Measurements from ENCODE around the gene CTBP2.

Gene CTBP2

DNA sequence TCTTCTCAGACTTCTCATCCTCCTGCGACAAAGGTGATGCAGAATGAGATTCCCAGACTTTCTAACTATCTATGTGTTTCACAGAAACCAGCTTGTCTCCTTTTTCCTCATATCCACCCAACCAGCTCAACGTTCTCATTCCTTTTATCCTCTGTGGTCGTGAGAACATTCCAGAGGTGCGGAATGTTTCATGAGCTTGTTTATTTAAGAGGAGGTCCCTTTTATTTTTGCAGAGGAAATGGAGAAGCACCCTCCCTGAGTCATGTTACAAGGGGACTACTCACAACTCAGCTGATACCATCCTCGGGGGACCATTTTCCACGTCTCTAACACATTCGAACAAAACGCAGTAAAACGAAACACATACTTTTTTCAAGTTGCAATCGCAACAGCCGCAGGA is 125.2 kb downstream of the CTBP2 start:
- H3K4me3 ChIP-seq (ENCODE audit: control insufficient read depth, low read depth, low read length): peak overlapping the region; percentile 6; the same call in 1 of the 2 replicates
- TF ChIP-seq, protein P1, sequence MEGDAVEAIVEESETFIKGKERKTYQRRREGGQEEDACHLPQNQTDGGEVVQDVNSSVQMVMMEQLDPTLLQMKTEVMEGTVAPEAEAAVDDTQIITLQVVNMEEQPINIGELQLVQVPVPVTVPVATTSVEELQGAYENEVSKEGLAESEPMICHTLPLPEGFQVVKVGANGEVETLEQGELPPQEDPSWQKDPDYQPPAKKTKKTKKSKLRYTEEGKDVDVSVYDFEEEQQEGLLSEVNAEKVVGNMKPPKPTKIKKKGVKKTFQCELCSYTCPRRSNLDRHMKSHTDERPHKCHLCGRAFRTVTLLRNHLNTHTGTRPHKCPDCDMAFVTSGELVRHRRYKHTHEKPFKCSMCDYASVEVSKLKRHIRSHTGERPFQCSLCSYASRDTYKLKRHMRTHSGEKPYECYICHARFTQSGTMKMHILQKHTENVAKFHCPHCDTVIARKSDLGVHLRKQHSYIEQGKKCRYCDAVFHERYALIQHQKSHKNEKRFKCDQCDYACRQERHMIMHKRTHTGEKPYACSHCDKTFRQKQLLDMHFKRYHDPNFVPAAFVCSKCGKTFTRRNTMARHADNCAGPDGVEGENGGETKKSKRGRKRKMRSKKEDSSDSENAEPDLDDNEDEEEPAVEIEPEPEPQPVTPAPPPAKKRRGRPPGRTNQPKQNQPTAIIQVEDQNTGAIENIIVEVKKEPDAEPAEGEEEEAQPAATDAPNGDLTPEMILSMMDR (IDR thresholded peaks at IDR 0.05; ENCODE audit: control insufficient read depth, insufficient read depth, low read depth, low read length, missing control alignments): no peak
- peak; percentile 82 for DNase-seq (ENCODE audit: low read depth)

DNA sequence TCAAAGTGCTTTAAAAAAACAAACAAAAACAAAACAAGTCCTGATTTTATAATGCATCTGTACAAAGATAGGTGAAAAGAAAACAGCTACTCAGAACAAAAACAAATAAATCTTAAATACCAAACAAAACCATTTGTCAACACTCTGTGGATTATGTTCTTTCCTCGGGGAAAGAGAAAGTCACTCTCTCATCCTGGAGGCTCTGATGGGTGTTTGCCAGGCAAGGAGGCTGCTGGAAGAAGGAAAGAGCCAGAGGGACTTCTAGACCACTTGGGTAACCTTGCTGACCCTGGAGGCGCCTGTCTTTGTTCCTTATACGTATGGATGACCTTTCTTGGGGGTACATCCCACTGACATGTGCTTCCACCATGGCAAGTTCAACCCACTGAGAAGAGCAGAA is 125.7 kb downstream of the CTBP2 start:
- peak overlapping the region; percentile 1; the same call in 1 of the 2 replicates for H3K4me3 ChIP-seq (ENCODE audit: control insufficient read depth, low read depth, low read length)
- TF ChIP-seq, protein P1 (IDR thresholded peaks at IDR 0.05; ENCODE audit: control insufficient read depth, insufficient read depth, low read depth, low read length, missing control alignments): no peak
- no peak for DNase-seq (ENCODE audit: low read depth)

DNA sequence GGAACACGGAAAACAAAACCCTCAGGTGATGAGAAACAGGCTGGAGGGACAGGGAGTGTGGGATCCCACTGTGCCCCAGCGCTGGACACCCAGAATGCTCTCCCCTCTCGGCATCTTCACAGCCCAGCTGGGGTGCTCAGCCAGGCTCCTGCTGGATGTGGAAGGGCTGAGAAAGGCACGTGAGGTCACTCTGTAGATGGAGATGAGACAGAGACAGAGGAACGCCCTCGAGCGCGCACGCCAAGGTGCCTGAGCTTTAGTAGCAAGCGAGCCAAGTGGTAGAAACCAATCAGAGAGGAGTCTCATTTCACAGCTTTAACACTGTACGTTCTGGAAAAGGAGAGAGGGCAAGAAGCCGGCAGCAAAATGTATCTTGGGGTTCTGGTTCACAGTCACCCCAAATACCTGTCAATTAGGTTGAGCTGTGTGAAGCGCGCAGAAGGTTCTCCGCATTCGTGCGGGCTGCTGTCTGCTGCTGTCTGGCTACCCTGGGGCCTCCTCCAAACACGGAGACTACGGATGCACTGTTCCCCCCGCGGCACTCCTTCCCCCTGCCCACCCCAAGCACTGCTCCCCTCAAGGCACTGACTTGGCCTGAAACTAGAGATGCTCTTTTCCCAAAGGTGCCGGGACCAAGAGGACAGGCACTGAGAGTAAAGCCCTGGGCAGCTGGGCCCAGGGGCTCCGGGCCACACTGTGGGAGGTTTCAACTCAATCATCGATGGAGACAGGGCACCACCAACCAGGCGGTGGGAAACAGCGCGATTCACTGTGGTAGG is 127.0 kb downstream of the CTBP2 start:
- no peak for DNase-seq (ENCODE audit: low read depth)
- H3K4me3 ChIP-seq (ENCODE audit: control insufficient read depth, low read depth, low read length): no peak overlapping the region
- TF ChIP-seq, protein P1 (IDR thresholded peaks at IDR 0.05; ENCODE audit: control insufficient read depth, insufficient read depth, low read depth, low read length, missing control alignments): no peak

DNA sequence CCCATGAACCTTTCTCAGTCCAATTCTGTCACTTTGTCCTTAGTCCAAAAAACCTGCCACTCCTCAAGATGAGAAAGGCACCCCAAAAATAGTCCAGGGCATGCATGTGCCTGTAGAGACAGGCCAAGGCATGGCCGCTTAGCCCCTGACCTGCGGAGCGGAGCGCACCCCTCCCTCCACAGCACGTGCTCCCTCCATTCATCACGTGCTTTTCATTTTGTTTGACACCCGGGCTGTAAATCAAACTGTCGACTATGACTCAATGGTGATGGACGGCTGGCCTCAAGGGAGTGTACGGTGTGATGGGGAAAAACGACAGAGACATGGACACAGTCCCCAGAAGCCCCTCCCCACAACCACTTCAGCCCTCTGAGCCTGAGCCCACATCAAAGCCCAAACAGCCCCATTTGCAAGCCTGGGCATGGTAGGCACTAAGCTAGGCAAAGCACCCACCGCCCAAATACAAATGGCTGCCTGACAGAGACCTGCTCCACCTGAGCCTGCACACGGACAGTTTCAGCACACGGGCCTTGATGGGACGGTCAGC is 127.8 kb downstream of the CTBP2 start:
- TF ChIP-seq, protein P1 (IDR thresholded peaks at IDR 0.05; ENCODE audit: control insufficient read depth, insufficient read depth, low read depth, low read length, missing control alignments): no peak
- H3K4me3 ChIP-seq (ENCODE audit: control insufficient read depth, low read depth, low read length): no peak overlapping the region
- DNase-seq (ENCODE audit: low read depth): no peak

DNA sequence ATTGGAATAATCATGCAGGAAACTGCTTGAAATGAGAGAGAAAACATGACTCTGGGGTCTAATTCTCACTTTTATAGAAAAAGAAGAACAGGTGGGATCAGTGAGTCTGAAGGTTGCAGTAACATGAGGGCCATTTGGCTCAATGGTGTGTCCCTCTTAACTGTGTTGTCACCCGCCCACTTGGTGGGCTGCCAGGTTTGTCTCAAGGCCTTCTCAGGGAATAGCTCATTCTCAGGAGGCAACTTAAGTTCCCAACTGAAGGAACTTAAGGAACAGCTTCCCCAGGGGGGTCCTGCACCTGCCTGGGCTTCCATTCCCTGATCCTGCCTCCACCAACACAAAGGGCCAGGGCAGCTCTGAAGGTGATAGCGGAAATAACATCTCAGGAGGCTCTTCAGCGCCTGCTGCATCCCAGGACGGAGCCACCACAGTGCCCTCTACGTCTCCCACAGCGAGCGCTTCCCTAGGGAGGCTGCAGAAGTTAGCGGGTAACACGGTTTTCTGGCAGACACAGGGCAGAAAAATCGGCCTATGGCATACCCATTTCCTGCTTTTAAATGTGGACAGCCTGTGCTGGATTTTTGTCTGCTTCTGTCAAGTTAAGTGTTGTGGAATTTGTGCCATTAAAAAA is 129.7 kb downstream of the CTBP2 start:
- H3K4me3 ChIP-seq (ENCODE audit: control insufficient read depth, low read depth, low read length): no peak overlapping the region
- DNase-seq (ENCODE audit: low read depth): no peak
- TF ChIP-seq, protein P1 (IDR thresholded peaks at IDR 0.05; ENCODE audit: control insufficient read depth, insufficient read depth, low read depth, low read length, missing control alignments): no peak

DNA sequence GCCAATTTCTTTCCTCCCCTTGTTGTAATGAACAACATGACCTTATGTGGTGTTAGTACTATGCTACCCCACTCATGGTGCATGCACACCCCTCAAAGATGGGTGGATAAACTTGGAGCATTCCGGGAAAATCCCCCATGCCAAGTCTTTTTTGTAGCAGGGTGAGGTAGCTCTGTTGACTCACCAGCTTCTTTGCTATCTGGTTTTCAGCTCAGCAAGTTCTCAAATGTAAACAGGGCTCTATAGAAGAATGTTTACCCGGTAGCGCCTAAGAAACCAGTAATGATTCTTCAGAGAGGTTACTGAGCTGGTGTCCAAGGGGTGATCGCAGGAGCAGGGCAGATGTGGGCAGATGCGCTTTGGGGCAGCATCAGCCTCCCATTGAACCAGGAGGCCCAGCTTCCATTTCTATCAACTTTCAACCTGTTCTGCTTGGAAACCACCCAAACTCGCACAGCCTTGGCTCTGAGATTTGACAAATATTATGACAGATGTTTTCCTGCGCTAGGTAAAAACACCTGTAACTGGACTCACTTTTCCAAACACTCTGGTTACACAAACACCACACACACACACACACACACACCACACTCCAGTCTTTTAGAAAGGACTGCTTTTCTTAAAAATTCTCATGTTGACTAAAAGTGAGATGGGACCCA is 130.7 kb downstream of the CTBP2 start:
- TF ChIP-seq, protein P1 (IDR thresholded peaks at IDR 0.05; ENCODE audit: control insufficient read depth, insufficient read depth, low read depth, low read length, missing control alignments): no peak
- H3K4me3 ChIP-seq (ENCODE audit: control insufficient read depth, low read depth, low read length): no peak overlapping the region
- no peak for DNase-seq (ENCODE audit: low read depth)
